GM23338 (cell line): ENCODE measurements around the gene BCCIP. TPM values are rescaled to one million over a fixed set of nuclear protein-coding genes. Genes with fewer than 3 reads are reported as not detected.

Experiments used
- ATAC-seq: fragments of 200-7000 bp; cut with Tn5 transposase; 3 replicates; pipeline ENCODE4 v1.9.1; 2020
- DNase-seq: peaks from one replicate; pipeline ENCODE4 v3.0.0-alpha.2; 2015; ENCODE audit warnings: low spot score
- H2AFZ ChIP-seq: fragments of 200-600 bp; sonication (generic); 2 replicates; pipeline ENCODE4 v1.8.0; 2016; ENCODE audit warnings: antibody characterized with exemption, mild to moderate bottlenecking, moderate library complexity
- H3F3A ChIP-seq: fragments of 200-600 bp; sonication (generic); replicated peaks from 2 replicates; pipeline ENCODE4 v1.8.0; 2017; ENCODE audit warnings: antibody characterized with exemption, mixed run types, low read depth
- H3K27ac ChIP-seq: fragments of 200-600 bp; sonication (generic); 2 replicates; pipeline ENCODE4 v1.6.1; 2016; ENCODE audit warnings: low read depth
- H3K27me3 ChIP-seq: fragments of 200-600 bp; sonication (generic); 2 replicates; pipeline ENCODE4 v1.8.0; 2016; ENCODE audit warnings: mild to moderate bottlenecking, mixed run types, moderate library complexity; ENCODE audit not compliant: insufficient read depth
- H3K36me3 ChIP-seq: fragments of 200-600 bp; sonication (generic); 2 replicates; pipeline ENCODE4 v1.8.0; 2016; ENCODE audit warnings: mild to moderate bottlenecking; ENCODE audit not compliant: insufficient read depth
- H3K4me1 ChIP-seq: fragments of 200-600 bp; sonication (generic); 2 replicates; pipeline ENCODE4 v1.8.0; 2016; ENCODE audit warnings: mild to moderate bottlenecking, moderate library complexity; ENCODE audit not compliant: insufficient read depth
- H3K4me2 ChIP-seq: fragments of 200-600 bp; sonication (generic); 2 replicates; pipeline ENCODE4 v1.7.1; 2017; ENCODE audit warnings: mixed run types
- H3K4me3 ChIP-seq: fragments of 200-600 bp; sonication (generic); 2 replicates; pipeline ENCODE4 v1.6.1; 2016; ENCODE audit warnings: mixed run types
- H3K79me2 ChIP-seq: fragments of 200-600 bp; sonication (generic); replicated peaks from 2 replicates; pipeline ENCODE4 v1.8.0; 2017; ENCODE audit warnings: mild to moderate bottlenecking; ENCODE audit not compliant: insufficient read depth
- H3K9me2 ChIP-seq: fragments of 200-600 bp; sonication (generic); 2 replicates; pipeline ENCODE4 v1.8.0; 2017; ENCODE audit not compliant: insufficient read depth
- H4K20me1 ChIP-seq: fragments of 200-600 bp; sonication (generic); replicated peaks from 2 replicates; pipeline ENCODE4 v1.8.0; 2017; ENCODE audit warnings: mild to moderate bottlenecking; ENCODE audit not compliant: insufficient read depth
- H3K27ac Mint-ChIP-seq: 2 replicates; pipeline ENCODE4 v1.8.0; 2020; ENCODE audit warnings: inconsistent platforms, mild to moderate bottlenecking, moderate library complexity, mixed read lengths
- H3K27me3 Mint-ChIP-seq: 3 replicates; pipeline ENCODE4 v1.8.0; 2022; ENCODE audit warnings: low read depth, mild to moderate bottlenecking, moderate library complexity, mixed read lengths, inconsistent platforms; ENCODE audit not compliant: insufficient read depth, poor library complexity
- H3K36me3 Mint-ChIP-seq: 3 replicates; pipeline ENCODE4 v1.8.0; 2021; ENCODE audit warnings: low read depth, mild to moderate bottlenecking, inconsistent platforms, moderate library complexity, mixed read lengths
- H3K4me1 Mint-ChIP-seq: 3 replicates; pipeline ENCODE4 v1.8.0; 2020; ENCODE audit warnings: mild to moderate bottlenecking, inconsistent platforms, mixed read lengths
- H3K4me3 Mint-ChIP-seq: 3 replicates; pipeline ENCODE4 v1.8.0; 2021; ENCODE audit warnings: moderate library complexity, mild to moderate bottlenecking, inconsistent platforms, mixed read lengths
- H3K9me3 Mint-ChIP-seq: 3 replicates; pipeline ENCODE4 v1.8.0; 2020; ENCODE audit warnings: moderate library complexity, mild to moderate bottlenecking, inconsistent platforms, mixed read lengths
- CREB1 ChIP-seq: fragments of 250-450 bp; sonication (Bioruptor Pico); IDR thresholded peaks from 2 replicates; pipeline ENCODE4 v1.5.0; 2020; ENCODE audit warnings: low read depth, mild to moderate bottlenecking, moderate library complexity
- EZH2 ChIP-seq: fragments of 200-600 bp; sonication (generic); IDR thresholded peaks from one replicate; pipeline ENCODE4 v1.8.0; 2017; ENCODE audit warnings: antibody characterized with exemption, mild to moderate bottlenecking, low read depth; ENCODE audit not compliant: unreplicated experiment
- EZH2phosphoT487 ChIP-seq: fragments of 200-600 bp; sonication (generic); IDR thresholded peaks from one replicate; pipeline ENCODE4 v1.8.1; 2018; ENCODE audit warnings: antibody characterized with exemption; ENCODE audit not compliant: unreplicated experiment
- JUNB ChIP-seq: IDR thresholded peaks from one replicate; pipeline ENCODE4 v1.6.1; 2016; ENCODE audit warnings: antibody characterized with exemption; ENCODE audit not compliant: unreplicated experiment
- NANOG ChIP-seq: IDR thresholded peaks from 2 replicates; pipeline ENCODE4 v1.6.1; 2016; ENCODE audit warnings: antibody characterized with exemption, borderline replicate concordance
- POLR2AphosphoS5 ChIP-seq: IDR thresholded peaks from 2 replicates; pipeline ENCODE4 v1.6.1; 2016; ENCODE audit warnings: antibody characterized with exemption, low read depth
- STAT1 ChIP-seq: IDR thresholded peaks from one replicate; pipeline ENCODE4 v1.6.1; 2016; ENCODE audit warnings: antibody characterized with exemption; ENCODE audit not compliant: unreplicated experiment
- ZNF114 ChIP-seq: fragments of 250-450 bp; sonication (Bioruptor Pico); IDR thresholded peaks from 2 replicates; pipeline ENCODE4 v1.5.0; 2020; ENCODE audit warnings: mild to moderate bottlenecking, moderate library complexity
- ZNF331 ChIP-seq: fragments of 250-450 bp; sonication (Bioruptor Pico); IDR thresholded peaks from 2 replicates; pipeline ENCODE4 v1.5.0; 2020; ENCODE audit warnings: low read depth, mild to moderate bottlenecking, moderate library complexity
- polyA plus RNA-seq: library from polyadenylated mRNA; unstranded; fragments of >200 nt; fragmentation: Nextera tagmentation; extraction: Ambion mirVana; gene quantifications from 2 replicates; pipeline ENCODE4 v1.2.1, GENCODE V29; 2016
- total RNA-seq: library from RNA; depleted of rRNA; stranded (reverse); fragments of >200 nt; shearing (Covaris generic); gene quantifications from 2 replicates; pipeline ENCODE4 v1.2.3, GENCODE V29; 2014
- TF ChIP-seq, protein P1 (sequence below): fragments of 250-450 bp; sonication (Bioruptor Pico); IDR thresholded peaks from 2 replicates; pipeline ENCODE4 v1.5.0; 2020; ENCODE audit warnings: mild to moderate bottlenecking, moderate library complexity
- TF ChIP-seq, protein P2 (sequence below): IDR thresholded peaks from 2 replicates; pipeline ENCODE4 v1.6.1; 2016; ENCODE audit warnings: antibody characterized with exemption
- TF ChIP-seq, protein P3 (sequence below), 2 experiments: fragments of 200-600 bp in 1 of 2; sonication (generic) in 1 of 2; conservative IDR thresholded peaks; 2 replicates each; pipeline versions ENCODE4 v1.5.1 to v1.6.1; 2016 to 2017; ENCODE audit warnings: antibody characterized with exemption in 2 of 2, low read depth in 2 of 2, mild to moderate bottlenecking in 2 of 2, moderate library complexity in 1 of 2
- TF ChIP-seq, protein P4 (sequence below): IDR thresholded peaks from one replicate; pipeline ENCODE4 v1.6.1; 2018; ENCODE audit warnings: antibody characterized with exemption; ENCODE audit not compliant: unreplicated experiment

BCCIP gene
- total and polyA plus RNA-seq, 2 experiments from 2014 or later = 98.6 to 214 TPM

DNA sequence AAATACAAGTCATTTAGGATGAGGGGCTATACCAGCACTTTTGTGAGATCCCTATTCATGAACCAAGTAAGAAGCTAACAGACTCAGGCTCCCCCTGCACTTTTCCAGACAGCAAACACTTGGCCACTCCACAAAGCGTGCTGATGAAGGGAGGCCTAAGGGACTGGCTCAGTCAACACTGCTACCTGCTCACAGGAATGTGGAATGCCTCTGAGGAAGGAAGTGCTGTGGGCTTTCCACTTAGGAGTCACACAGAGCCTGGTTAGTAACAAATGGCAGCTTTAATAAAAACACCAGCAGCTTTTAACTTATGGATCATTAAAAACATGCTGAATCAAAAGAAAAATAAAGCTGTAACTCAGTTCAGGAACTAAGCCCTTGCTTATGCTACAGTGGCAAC, 15.3 kb upstream of the BCCIP start:
- no peak overlapping the region for H3K27ac Mint-ChIP-seq

More for the DNA sequence above, 15.3 kb upstream of the BCCIP start:
- H3K27me3 Mint-ChIP-seq = peaks cover 4% of the 10 kb centered on the region
- H3K4me1 Mint-ChIP-seq = peaks cover 8% of the 10 kb centered on the region
- TF ChIP-seq CREB1 (CRISPR knock-in tag) (no peak), STAT1 (no peak), EZH2phosphoT487 (no peak), EZH2 (no peak), JUNB (no peak), NANOG (no peak), ZNF114 (CRISPR knock-in tag) (no peak), POLR2AphosphoS5 (no peak), ZNF331 (CRISPR knock-in tag) (no peak)
- TF ChIP-seq, protein P1, sequence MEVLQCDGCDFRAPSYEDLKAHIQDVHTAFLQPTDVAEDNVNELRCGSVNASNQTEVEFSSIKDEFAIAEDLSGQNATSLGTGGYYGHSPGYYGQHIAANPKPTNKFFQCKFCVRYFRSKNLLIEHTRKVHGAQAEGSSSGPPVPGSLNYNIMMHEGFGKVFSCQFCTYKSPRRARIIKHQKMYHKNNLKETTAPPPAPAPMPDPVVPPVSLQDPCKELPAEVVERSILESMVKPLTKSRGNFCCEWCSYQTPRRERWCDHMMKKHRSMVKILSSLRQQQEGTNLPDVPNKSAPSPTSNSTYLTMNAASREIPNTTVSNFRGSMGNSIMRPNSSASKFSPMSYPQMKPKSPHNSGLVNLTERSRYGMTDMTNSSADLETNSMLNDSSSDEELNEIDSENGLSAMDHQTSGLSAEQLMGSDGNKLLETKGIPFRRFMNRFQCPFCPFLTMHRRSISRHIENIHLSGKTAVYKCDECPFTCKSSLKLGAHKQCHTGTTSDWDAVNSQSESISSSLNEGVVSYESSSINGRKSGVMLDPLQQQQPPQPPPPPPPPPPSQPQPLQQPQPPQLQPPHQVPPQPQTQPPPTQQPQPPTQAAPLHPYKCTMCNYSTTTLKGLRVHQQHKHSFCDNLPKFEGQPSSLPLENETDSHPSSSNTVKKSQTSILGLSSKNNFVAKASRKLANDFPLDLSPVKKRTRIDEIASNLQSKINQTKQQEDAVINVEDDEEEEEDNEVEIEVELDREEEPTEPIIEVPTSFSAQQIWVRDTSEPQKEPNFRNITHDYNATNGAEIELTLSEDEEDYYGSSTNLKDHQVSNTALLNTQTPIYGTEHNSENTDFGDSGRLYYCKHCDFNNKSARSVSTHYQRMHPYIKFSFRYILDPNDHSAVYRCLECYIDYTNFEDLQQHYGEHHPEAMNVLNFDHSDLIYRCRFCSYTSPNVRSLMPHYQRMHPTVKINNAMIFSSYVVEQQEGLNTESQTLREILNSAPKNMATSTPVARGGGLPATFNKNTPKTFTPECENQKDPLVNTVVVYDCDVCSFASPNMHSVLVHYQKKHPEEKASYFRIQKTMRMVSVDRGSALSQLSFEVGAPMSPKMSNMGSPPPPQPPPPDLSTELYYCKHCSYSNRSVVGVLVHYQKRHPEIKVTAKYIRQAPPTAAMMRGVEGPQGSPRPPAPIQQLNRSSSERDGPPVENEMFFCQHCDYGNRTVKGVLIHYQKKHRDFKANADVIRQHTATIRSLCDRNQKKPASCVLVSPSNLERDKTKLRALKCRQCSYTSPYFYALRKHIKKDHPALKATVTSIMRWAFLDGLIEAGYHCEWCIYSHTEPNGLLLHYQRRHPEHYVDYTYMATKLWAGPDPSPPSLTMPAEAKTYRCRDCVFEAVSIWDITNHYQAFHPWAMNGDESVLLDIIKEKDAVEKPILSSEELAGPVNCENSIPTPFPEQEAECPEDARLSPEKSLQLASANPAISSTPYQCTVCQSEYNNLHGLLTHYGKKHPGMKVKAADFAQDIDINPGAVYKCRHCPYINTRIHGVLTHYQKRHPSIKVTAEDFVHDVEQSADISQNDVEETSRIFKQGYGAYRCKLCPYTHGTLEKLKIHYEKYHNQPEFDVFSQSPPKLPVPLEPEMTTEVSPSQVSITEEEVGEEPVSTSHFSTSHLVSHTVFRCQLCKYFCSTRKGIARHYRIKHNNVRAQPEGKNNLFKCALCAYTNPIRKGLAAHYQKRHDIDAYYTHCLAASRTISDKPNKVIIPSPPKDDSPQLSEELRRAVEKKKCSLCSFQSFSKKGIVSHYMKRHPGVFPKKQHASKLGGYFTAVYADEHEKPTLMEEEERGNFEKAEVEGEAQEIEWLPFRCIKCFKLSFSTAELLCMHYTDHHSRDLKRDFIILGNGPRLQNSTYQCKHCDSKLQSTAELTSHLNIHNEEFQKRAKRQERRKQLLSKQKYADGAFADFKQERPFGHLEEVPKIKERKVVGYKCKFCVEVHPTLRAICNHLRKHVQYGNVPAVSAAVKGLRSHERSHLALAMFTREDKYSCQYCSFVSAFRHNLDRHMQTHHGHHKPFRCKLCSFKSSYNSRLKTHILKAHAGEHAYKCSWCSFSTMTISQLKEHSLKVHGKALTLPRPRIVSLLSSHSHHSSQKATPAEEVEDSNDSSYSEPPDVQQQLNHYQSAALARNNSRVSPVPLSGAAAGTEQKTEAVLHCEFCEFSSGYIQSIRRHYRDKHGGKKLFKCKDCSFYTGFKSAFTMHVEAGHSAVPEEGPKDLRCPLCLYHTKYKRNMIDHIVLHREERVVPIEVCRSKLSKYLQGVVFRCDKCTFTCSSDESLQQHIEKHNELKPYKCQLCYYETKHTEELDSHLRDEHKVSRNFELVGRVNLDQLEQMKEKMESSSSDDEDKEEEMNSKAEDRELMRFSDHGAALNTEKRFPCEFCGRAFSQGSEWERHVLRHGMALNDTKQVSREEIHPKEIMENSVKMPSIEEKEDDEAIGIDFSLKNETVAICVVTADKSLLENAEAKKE (CRISPR knock-in tag) = no peak
- TF ChIP-seq, protein P2, sequence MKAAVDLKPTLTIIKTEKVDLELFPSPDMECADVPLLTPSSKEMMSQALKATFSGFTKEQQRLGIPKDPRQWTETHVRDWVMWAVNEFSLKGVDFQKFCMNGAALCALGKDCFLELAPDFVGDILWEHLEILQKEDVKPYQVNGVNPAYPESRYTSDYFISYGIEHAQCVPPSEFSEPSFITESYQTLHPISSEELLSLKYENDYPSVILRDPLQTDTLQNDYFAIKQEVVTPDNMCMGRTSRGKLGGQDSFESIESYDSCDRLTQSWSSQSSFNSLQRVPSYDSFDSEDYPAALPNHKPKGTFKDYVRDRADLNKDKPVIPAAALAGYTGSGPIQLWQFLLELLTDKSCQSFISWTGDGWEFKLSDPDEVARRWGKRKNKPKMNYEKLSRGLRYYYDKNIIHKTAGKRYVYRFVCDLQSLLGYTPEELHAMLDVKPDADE = no peak
- TF ChIP-seq, protein P3, sequence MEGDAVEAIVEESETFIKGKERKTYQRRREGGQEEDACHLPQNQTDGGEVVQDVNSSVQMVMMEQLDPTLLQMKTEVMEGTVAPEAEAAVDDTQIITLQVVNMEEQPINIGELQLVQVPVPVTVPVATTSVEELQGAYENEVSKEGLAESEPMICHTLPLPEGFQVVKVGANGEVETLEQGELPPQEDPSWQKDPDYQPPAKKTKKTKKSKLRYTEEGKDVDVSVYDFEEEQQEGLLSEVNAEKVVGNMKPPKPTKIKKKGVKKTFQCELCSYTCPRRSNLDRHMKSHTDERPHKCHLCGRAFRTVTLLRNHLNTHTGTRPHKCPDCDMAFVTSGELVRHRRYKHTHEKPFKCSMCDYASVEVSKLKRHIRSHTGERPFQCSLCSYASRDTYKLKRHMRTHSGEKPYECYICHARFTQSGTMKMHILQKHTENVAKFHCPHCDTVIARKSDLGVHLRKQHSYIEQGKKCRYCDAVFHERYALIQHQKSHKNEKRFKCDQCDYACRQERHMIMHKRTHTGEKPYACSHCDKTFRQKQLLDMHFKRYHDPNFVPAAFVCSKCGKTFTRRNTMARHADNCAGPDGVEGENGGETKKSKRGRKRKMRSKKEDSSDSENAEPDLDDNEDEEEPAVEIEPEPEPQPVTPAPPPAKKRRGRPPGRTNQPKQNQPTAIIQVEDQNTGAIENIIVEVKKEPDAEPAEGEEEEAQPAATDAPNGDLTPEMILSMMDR (conservative IDR thresholded peaks at IDR 0.05; ENCODE audit: low read depth in 2 of 2) = no peak
- TF ChIP-seq, protein P4, sequence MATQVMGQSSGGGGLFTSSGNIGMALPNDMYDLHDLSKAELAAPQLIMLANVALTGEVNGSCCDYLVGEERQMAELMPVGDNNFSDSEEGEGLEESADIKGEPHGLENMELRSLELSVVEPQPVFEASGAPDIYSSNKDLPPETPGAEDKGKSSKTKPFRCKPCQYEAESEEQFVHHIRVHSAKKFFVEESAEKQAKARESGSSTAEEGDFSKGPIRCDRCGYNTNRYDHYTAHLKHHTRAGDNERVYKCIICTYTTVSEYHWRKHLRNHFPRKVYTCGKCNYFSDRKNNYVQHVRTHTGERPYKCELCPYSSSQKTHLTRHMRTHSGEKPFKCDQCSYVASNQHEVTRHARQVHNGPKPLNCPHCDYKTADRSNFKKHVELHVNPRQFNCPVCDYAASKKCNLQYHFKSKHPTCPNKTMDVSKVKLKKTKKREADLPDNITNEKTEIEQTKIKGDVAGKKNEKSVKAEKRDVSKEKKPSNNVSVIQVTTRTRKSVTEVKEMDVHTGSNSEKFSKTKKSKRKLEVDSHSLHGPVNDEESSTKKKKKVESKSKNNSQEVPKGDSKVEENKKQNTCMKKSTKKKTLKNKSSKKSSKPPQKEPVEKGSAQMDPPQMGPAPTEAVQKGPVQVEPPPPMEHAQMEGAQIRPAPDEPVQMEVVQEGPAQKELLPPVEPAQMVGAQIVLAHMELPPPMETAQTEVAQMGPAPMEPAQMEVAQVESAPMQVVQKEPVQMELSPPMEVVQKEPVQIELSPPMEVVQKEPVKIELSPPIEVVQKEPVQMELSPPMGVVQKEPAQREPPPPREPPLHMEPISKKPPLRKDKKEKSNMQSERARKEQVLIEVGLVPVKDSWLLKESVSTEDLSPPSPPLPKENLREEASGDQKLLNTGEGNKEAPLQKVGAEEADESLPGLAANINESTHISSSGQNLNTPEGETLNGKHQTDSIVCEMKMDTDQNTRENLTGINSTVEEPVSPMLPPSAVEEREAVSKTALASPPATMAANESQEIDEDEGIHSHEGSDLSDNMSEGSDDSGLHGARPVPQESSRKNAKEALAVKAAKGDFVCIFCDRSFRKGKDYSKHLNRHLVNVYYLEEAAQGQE = no peak
- Histone ChIP-seq H2AFZ (no peak overlapping the region), H4K20me1 (no peaks in the 10 kb centered on the region; the same call in 1 of the 2 replicates), H3K27me3 (no peaks in the 10 kb centered on the region), H3F3A (no peaks in the 10 kb centered on the region), H3K27ac (no peak overlapping the region), H3K4me3 (no peak overlapping the region), H3K4me1 (no peaks in the 10 kb centered on the region), H3K36me3 (no peaks in the 10 kb centered on the region; the same call in 1 of the 2 replicates), H3K79me2 (no peaks in the 10 kb centered on the region), H3K9me2 (peaks cover 5% of the 10 kb centered on the region; the same call in 1 of the 2 replicates), H3K4me2 (no peak overlapping the region)
- H3K9me3 Mint-ChIP-seq = no peaks in the 10 kb centered on the region
- DNase-seq = no peak
- H3K4me3 Mint-ChIP-seq = no peak overlapping the region
- H3K36me3 Mint-ChIP-seq = peaks cover 41% of the 10 kb centered on the region
- ATAC-seq = no peak
